Endothelial cell of umbilical vein (primary cell): ENCODE results near the gene SPTLC2. TPM values are rescaled to one million over a fixed set of nuclear protein-coding genes. Genes with fewer than 3 reads are reported as not detected.

ENCODE experiments used
- BruUV-seq: library from RNA; stranded (reverse); fragments of 400-500 nt; replicated peaks from 2 replicates; lab custom pipeline; 2021; lab: Mats Ljungman, UMichigan
- CTCF ChIA-PET: fragments of 300-600, 350-600 bp; sonication (Branson Sonifier 250); formaldehyde crosslinking; loops from one replicate; lab custom pipeline; 2021; ENCODE audit warnings: antibody characterized with exemption, inconsistent platforms; lab: Charles Lee
- POLR2A ChIA-PET: fragments of 300-600, 350-600 bp; sonication (Branson Sonifier 250); formaldehyde crosslinking; loops from one replicate; lab custom pipeline; 2021; ENCODE audit warnings: antibody characterized with exemption, inconsistent platforms; lab: Charles Lee
- DNase-seq: peaks from one replicate; pipeline ENCODE4 v3.0.0-alpha.2; 2011; ENCODE audit warnings: low read depth, low spot score
- FAIRE-seq: peaks from 2 replicates; lab custom pipeline; 2011; peaks lifted over from hg19 to GRCh38; lab: Jason Lieb, UNC
- H2AFZ ChIP-seq: 2 replicates; pipeline ENCODE4 v1.6.0; 2012; ENCODE audit warnings: low read depth, low read length, control low read depth, inconsistent platforms
- H3K27ac ChIP-seq: 2 replicates; pipeline ENCODE4 v1.5.1; 2011; ENCODE audit warnings: low read depth, mild to moderate bottlenecking, control low read depth, low read length, moderate library complexity; ENCODE audit not compliant: insufficient read depth
- H3K27me3 ChIP-seq, 2 experiments: 2 replicates each; pipeline versions ENCODE4 v1.6.0 to v1.6.1; 2011; ENCODE audit warnings: low read length in 2 of 2, mixed read lengths in 1 of 2; ENCODE audit not compliant: control insufficient read depth in 2 of 2, insufficient read depth in 2 of 2
- H3K36me3 ChIP-seq, 2 experiments: 2 replicates in 1 of 2; 3 replicates in 1 of 2; pipeline ENCODE4 v1.5.1; 2011; ENCODE audit warnings: low read length in 2 of 2, mild to moderate bottlenecking in 1 of 2, moderate library complexity in 1 of 2; ENCODE audit not compliant: control insufficient read depth in 2 of 2, insufficient read depth in 2 of 2; ENCODE audit errors: extremely low read depth in 1 of 2
- H3K4me1 ChIP-seq: 3 replicates; pipeline ENCODE4 v1.5.1; 2011; ENCODE audit warnings: mild to moderate bottlenecking, low read length; ENCODE audit not compliant: control insufficient read depth, insufficient read depth; ENCODE audit errors: extremely low read depth
- H3K4me2 ChIP-seq: 2 replicates; pipeline ENCODE4 v1.6.1; 2011; ENCODE audit warnings: low read length, control low read depth, mixed read lengths; ENCODE audit not compliant: insufficient read depth
- H3K4me3 ChIP-seq, 3 experiments: fragments of 200-600 bp in 1 of 3; sonication (generic), shearing (Covaris generic) in 1 of 3; replicated peaks in 1 of 3; 2 replicates each; pipeline ENCODE4 v1.5.1; 2011 to 2016; ENCODE audit warnings: control low read depth in 3 of 3, low read length in 3 of 3, mild to moderate bottlenecking in 2 of 3, inconsistent platforms in 1 of 3, low read depth in 1 of 3, moderate library complexity in 1 of 3; ENCODE audit not compliant: insufficient read depth in 1 of 3
- H3K79me2 ChIP-seq: 2 replicates; pipeline ENCODE4 v1.6.0; 2012; ENCODE audit warnings: low read length, inconsistent platforms; ENCODE audit not compliant: control insufficient read depth, insufficient read depth
- H3K9ac ChIP-seq: replicated peaks from 2 replicates; pipeline ENCODE3; 2011; ENCODE audit warnings: low read length, control low read depth; ENCODE audit not compliant: insufficient read depth; ENCODE audit errors: extremely low read depth
- H3K9me1 ChIP-seq: replicated peaks from 3 replicates; pipeline ENCODE4 v1.6.0; 2011; ENCODE audit warnings: mild to moderate bottlenecking, low read length; ENCODE audit not compliant: control insufficient read depth, insufficient read depth; ENCODE audit errors: extremely low read depth
- H3K9me3 ChIP-seq: replicated peaks from 2 replicates; pipeline ENCODE4 v1.5.1; 2012; ENCODE audit warnings: low read length, inconsistent platforms; ENCODE audit not compliant: control insufficient read depth, insufficient read depth
- H4K20me1 ChIP-seq: replicated peaks from 2 replicates; pipeline ENCODE3; 2011; ENCODE audit warnings: mild to moderate bottlenecking, low read length; ENCODE audit not compliant: control insufficient read depth, insufficient read depth; ENCODE audit errors: extremely low read depth
- EZH2 ChIP-seq: IDR thresholded peaks from 2 replicates; pipeline ENCODE4 v1.6.1; 2012; ENCODE audit warnings: borderline replicate concordance, low read depth, mild to moderate bottlenecking, moderate library complexity, low read length, inconsistent platforms; ENCODE audit not compliant: severe bottlenecking
- FOS ChIP-seq: IDR thresholded peaks from 2 replicates; pipeline ENCODE4 v1.6.1; 2011; ENCODE audit warnings: mild to moderate bottlenecking, low read length, moderate library complexity, borderline replicate concordance; ENCODE audit not compliant: insufficient read depth
- GATA2 ChIP-seq: IDR thresholded peaks from 2 replicates; pipeline ENCODE4 v1.7.0; 2011; ENCODE audit warnings: low read depth, mild to moderate bottlenecking, moderate library complexity, mixed read lengths, low read length; ENCODE audit not compliant: insufficient read length, insufficient read depth
- JUN ChIP-seq: IDR thresholded peaks from 2 replicates; pipeline ENCODE4 v1.6.1; 2011; ENCODE audit warnings: borderline replicate concordance, low read depth; ENCODE audit not compliant: insufficient read length, insufficient read depth
- MAX ChIP-seq: IDR thresholded peaks from 2 replicates; pipeline ENCODE4 v1.6.1; 2011; ENCODE audit not compliant: insufficient read depth, insufficient read length
- MYC ChIP-seq: IDR thresholded peaks from one replicate; pipeline ENCODE4 v1.6.1; 2011; ENCODE audit warnings: mild to moderate bottlenecking, low read depth, low read length
- POLR2A ChIP-seq: IDR thresholded peaks from 2 replicates; pipeline ENCODE4 v1.6.1; 2012; ENCODE audit warnings: low read depth, mild to moderate bottlenecking, control low read depth, low read length
- POLR2AphosphoS5 ChIP-seq: IDR thresholded peaks from 2 replicates; pipeline ENCODE4 v1.6.1; 2012; ENCODE audit warnings: low read depth, mild to moderate bottlenecking, control low read depth, low read length, moderate library complexity; ENCODE audit not compliant: insufficient read depth
- dilution Hi-C: fragments of 300-500 bp; cut with MboI; formaldehyde crosslinking; loops from one replicate; pipeline ENCODE4 v1.15.0; 2019; ENCODE audit warnings: low sequenced_read_pairs; ENCODE audit not compliant: extremely low pct_ligation_motif_present
- intact Hi-C: fragments of 100-400 bp; cut with micrococcal nuclease; formaldehyde crosslinking; loops from one replicate; pipeline ENCODE4 v1.10.0; 2022
- polyA plus RNA-seq, 4 experiments: library from polyadenylated mRNA; depleted of rRNA in 3 of 4; stranded (reverse) in 3 of 4; unstranded in 1 of 4; fragments of >200 nt; gene quantifications; 2 replicates each; pipeline versions ENCODE4 v1.2.1 to v1.2.3, GENCODE V29; 2011 to 2012; ENCODE audit warnings: missing spikeins in 1 of 4
- total RNA-seq: library from RNA; stranded (reverse); gene quantifications from 2 replicates; pipeline ENCODE4 v1.2.3, GENCODE V29; 2021
- TF ChIP-seq, protein P1 (sequence below), 2 donors: IDR thresholded peaks; 1 replicate in 1 of 2; 2 replicates in 1 of 2; pipeline ENCODE4 v1.5.1; 2011; ENCODE audit warnings: low read length in 2 of 2, mild to moderate bottlenecking in 2 of 2, moderate library complexity in 2 of 2, control low read depth in 1 of 2, inconsistent platforms in 1 of 2, low read depth in 1 of 2; ENCODE audit not compliant: insufficient read depth in 1 of 2; ENCODE audit errors: extremely low read depth in 1 of 2

The SPTLC2 gene
- total and polyA plus RNA-seq, 2 donors (not counting 3 experiments of a cell fraction or from before 2014, with no cell fraction given), result 19.1 to 71.3 TPM

- BruUV-seq, result no TSS peak
- H3K9ac ChIP-seq, result no peak overlapping the region
- no peaks in the 10 kb centered on the region for H3K36me3 ChIP-seq
- peaks cover 25% of the 10 kb centered on the region for H3K79me2 ChIP-seq
- FAIRE-seq (no peak), DNase-seq (no peak)
- no peak overlapping the region for H2AFZ ChIP-seq
- H3K4me2 ChIP-seq, result no peak overlapping the region
- H3K27ac ChIP-seq, result no peak overlapping the region
- dilution Hi-C loops, result no loop called here
- no peaks in the 10 kb centered on the region for H3K9me1 ChIP-seq
- TF ChIP-seq, protein P1, sequence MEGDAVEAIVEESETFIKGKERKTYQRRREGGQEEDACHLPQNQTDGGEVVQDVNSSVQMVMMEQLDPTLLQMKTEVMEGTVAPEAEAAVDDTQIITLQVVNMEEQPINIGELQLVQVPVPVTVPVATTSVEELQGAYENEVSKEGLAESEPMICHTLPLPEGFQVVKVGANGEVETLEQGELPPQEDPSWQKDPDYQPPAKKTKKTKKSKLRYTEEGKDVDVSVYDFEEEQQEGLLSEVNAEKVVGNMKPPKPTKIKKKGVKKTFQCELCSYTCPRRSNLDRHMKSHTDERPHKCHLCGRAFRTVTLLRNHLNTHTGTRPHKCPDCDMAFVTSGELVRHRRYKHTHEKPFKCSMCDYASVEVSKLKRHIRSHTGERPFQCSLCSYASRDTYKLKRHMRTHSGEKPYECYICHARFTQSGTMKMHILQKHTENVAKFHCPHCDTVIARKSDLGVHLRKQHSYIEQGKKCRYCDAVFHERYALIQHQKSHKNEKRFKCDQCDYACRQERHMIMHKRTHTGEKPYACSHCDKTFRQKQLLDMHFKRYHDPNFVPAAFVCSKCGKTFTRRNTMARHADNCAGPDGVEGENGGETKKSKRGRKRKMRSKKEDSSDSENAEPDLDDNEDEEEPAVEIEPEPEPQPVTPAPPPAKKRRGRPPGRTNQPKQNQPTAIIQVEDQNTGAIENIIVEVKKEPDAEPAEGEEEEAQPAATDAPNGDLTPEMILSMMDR (IDR thresholded peaks at IDR 0.05; ENCODE audit: extremely low read depth in 1 of 2, insufficient read depth in 1 of 2, low read depth in 1 of 2, low read length in 2 of 2), result no peak
- TF ChIP-seq FOS (no peak), POLR2A (no peak), EZH2 (no peak), MYC (no peak), GATA2 (no peak), MAX (no peak), JUN (no peak), POLR2AphosphoS5 (no peak)
- CTCF ChIA-PET, result interaction anchor here (1.0 to 2.1 kb wide), 3 partner anchors 9 to 68 kb away, joined by 3 to 4 read pairs (median 4); no protein-coding TSS in a partner anchor
- H3K9me3 ChIP-seq, result no peaks in the 10 kb centered on the region
- no peak overlapping the region for H3K4me3 ChIP-seq
- POLR2A ChIA-PET, result no interaction called here
- H4K20me1 ChIP-seq, result no peaks in the 10 kb centered on the region
- H3K4me1 ChIP-seq, result peaks cover 8% of the 10 kb centered on the region
- intact Hi-C loops, result loop anchor here (5.0 to 10.0 kb wide), 2 partner anchors 296 to 664 kb away; partner anchors contain the start of genes GSTZ1 and POMT2
- peaks cover 7% of the 10 kb centered on the region in 2 experiments for H3K27me3 ChIP-seq
Measured at GRCh38 chr14:77618381-77618970, 2.0 kb upstream of the SPTLC2 start.
